RKO (cell line): Measurements from ENCODE around the gene FAM216B.
"Not testable (repeated sequence)": the region's sequence is repeated elsewhere in the genome, so short reads cannot be mapped to it uniquely, and the experiment has no call there.

ENCODE experiments used
- DNase-seq: peaks from one replicate; pipeline ENCODE4 v3.0.0-alpha.2; 2016; ENCODE audit warnings: low spot score

Gene FAM216B

GRCh38 chr13:42781352-42781751 lies at the start of gene FAM216B:
TSS of gene FAM216B (plus strand) at chr13:42781584. CDS start at chr13:42784068, 2,484 bp downstream.
- no peak for DNase-seq

- DNase-seq: no peak
Observed at GRCh38 chr13:42732073-42732472, 49.3 kb upstream of the FAM216B start.

- no peak for DNase-seq
Observed at GRCh38 chr13:42733046-42733445, 48.3 kb upstream of the FAM216B start.

GRCh38 chr13:42735010-42735409 lies 46.4 kb upstream of the FAM216B start:
- no peak for DNase-seq

- DNase-seq: no peak
Observed at GRCh38 chr13:42740753-42741152, 40.6 kb upstream of the FAM216B start.

- DNase-seq: no peak
Observed at GRCh38 chr13:42741914-42742313, 39.5 kb upstream of the FAM216B start.

- DNase-seq: no peak
Observed at GRCh38 chr13:42745655-42746054, 35.7 kb upstream of the FAM216B start.

- no peak for DNase-seq
Observed at GRCh38 chr13:42746866-42747265, 34.5 kb upstream of the FAM216B start.

- DNase-seq: peak; percentile 11
Observed at GRCh38 chr13:42747399-42747873, 33.9 kb upstream of the FAM216B start.

- no peak for DNase-seq
Observed at GRCh38 chr13:42750794-42751193, 30.6 kb upstream of the FAM216B start.

GRCh38 chr13:42751693-42752092 lies 29.7 kb upstream of the FAM216B start:
- DNase-seq: no peak

- no peak for DNase-seq
Observed at GRCh38 chr13:42752731-42753130, 28.7 kb upstream of the FAM216B start.

GRCh38 chr13:42753697-42754096 lies 27.7 kb upstream of the FAM216B start:
- DNase-seq: no peak

GRCh38 chr13:42754801-42755510 lies 26.4 kb upstream of the FAM216B start:
- DNase-seq: no peak

- no peak for DNase-seq
Observed at GRCh38 chr13:42757678-42758420, 23.5 kb upstream of the FAM216B start.

GRCh38 chr13:42758515-42758914 lies 22.9 kb upstream of the FAM216B start:
- DNase-seq: no peak

GRCh38 chr13:42760951-42761350 lies 20.4 kb upstream of the FAM216B start:
- DNase-seq: no peak

- no peak for DNase-seq
Observed at GRCh38 chr13:42762251-42762650, 19.1 kb upstream of the FAM216B start.

GRCh38 chr13:42762917-42763316 lies 18.5 kb upstream of the FAM216B start:
- peak; percentile 83 for DNase-seq

- DNase-seq: no peak
Observed at GRCh38 chr13:42766016-42766415, 15.4 kb upstream of the FAM216B start.

GRCh38 chr13:42769650-42770049 lies 11.7 kb upstream of the FAM216B start:
- no peak for DNase-seq

GRCh38 chr13:42776558-42776957 lies 4.8 kb upstream of the FAM216B start:
- not testable (repeated sequence) for DNase-seq

GRCh38 chr13:42777467-42777866 lies 3.9 kb upstream of the FAM216B start:
- no peak for DNase-seq
